Lower leg skin (tissue), 3 donors: ENCODE data around the gene PCSK6.

Source experiments
- POLR2A ChIP-seq, 2 donors: fragments of 450-650 bp; IDR thresholded peaks; one replicate each; pipeline ENCODE4 v1.6.1; 2016 to 2017; ENCODE audit warnings: antibody characterized with exemption in 2 of 2, mild to moderate bottlenecking in 1 of 2, moderate library complexity in 1 of 2
- TF ChIP-seq, protein P1 (sequence below), 3 donors: fragments of 450-650 bp; IDR thresholded peaks; one replicate each; pipeline ENCODE4 v1.5.1; 2016; ENCODE audit warnings: antibody characterized with exemption in 3 of 3, mild to moderate bottlenecking in 3 of 3, moderate library complexity in 2 of 3

DNA sequence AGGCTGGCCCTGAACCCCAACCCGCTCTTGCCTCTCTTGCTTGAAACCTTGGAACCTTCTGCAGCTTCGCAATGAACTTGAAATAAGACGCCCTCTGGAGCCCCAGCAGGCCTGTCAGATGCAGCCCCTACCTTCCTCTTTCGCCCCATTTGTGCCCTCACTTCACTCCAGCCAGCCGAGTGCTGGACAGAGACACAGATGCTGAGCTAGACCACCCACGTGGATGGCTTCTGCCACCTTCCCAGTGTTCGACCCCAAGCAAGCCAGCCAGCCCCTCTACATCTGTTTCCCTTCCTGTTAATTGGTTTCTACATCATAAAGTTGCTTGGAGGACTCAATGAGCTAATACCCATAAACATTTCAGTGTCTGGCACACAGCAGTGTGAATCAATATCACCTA, 170.7 kb downstream of the PCSK6 start:
- TF ChIP-seq, protein P1, sequence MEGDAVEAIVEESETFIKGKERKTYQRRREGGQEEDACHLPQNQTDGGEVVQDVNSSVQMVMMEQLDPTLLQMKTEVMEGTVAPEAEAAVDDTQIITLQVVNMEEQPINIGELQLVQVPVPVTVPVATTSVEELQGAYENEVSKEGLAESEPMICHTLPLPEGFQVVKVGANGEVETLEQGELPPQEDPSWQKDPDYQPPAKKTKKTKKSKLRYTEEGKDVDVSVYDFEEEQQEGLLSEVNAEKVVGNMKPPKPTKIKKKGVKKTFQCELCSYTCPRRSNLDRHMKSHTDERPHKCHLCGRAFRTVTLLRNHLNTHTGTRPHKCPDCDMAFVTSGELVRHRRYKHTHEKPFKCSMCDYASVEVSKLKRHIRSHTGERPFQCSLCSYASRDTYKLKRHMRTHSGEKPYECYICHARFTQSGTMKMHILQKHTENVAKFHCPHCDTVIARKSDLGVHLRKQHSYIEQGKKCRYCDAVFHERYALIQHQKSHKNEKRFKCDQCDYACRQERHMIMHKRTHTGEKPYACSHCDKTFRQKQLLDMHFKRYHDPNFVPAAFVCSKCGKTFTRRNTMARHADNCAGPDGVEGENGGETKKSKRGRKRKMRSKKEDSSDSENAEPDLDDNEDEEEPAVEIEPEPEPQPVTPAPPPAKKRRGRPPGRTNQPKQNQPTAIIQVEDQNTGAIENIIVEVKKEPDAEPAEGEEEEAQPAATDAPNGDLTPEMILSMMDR (IDR thresholded peaks at IDR 0.05): no peak
- no peak for TF ChIP-seq POLR2A (IDR thresholded peaks at IDR 0.05)
